Adrenal gland (tissue), 12 donors: Measurements from ENCODE around the gene TOGARAM2. TPM values are rescaled to one million over a fixed set of nuclear protein-coding genes. Genes with fewer than 3 reads are reported as not detected.

ENCODE experiments used
- DNase-seq, 7 donors: peaks; one replicate each; pipeline ENCODE4 v3.0.0-alpha.2; 2019 to 2020
- H3K27ac ChIP-seq, 5 donors: fragments of 200-600 bp; sonication (generic) in 4 of 5; 1 replicate in 3 of 5; 2 replicates in 2 of 5; pipeline versions ENCODE4 v1.5.1 to v1.8.0; 2016 to 2020; ENCODE audit warnings: mild to moderate bottlenecking in 1 of 5
- H3K27me3 ChIP-seq: fragments of 200-600 bp; 2 replicates; pipeline ENCODE4 v1.8.0; 2021
- H3K36me3 ChIP-seq, 2 donors: fragments of 200-600 bp; replicated peaks in 1 of 2; 1 replicate in 1 of 2; 2 replicates in 1 of 2; pipeline versions ENCODE4 v1.5.1 to v1.8.0; 2018 to 2022
- H3K4me1 ChIP-seq, 2 donors: fragments of 200-600 bp; replicated peaks in 1 of 2; 1 replicate in 1 of 2; 2 replicates in 1 of 2; pipeline versions ENCODE4 v1.5.1 to v1.8.0; 2018 to 2021
- H3K4me3 ChIP-seq, 4 donors: fragments of 200-600 bp; sonication (generic) in 3 of 4; one replicate each; pipeline ENCODE4 v1.5.1; 2016 to 2018
- H3K9me3 ChIP-seq, 3 donors: fragments of 200-600 bp; sonication (generic) in 1 of 3; replicated peaks in 1 of 3; 1 replicate in 2 of 3; 2 replicates in 1 of 3; pipeline versions ENCODE4 v1.5.1 to v1.8.0; 2016 to 2021
- CTCF ChIP-seq, 6 experiments: fragments of 450-650 bp in 4 of 6; fragments of 200-600 bp in 2 of 6; sonication (generic) in 1 of 6; IDR thresholded peaks; 1 replicate in 5 of 6; 2 replicates in 1 of 6; pipeline versions ENCODE4 v1.5.1 to v1.8.0; 2016 to 2021; ENCODE audit warnings: antibody characterized with exemption in 6 of 6, mild to moderate bottlenecking in 2 of 6, moderate library complexity in 1 of 6
- POLR2A ChIP-seq, 2 donors: fragments of 450-650 bp; IDR thresholded peaks; one replicate each; pipeline ENCODE4 v1.6.1; 2017; ENCODE audit warnings: antibody characterized with exemption in 2 of 2, mild to moderate bottlenecking in 2 of 2, moderate library complexity in 1 of 2
- WGBS, 4 donors: extraction: QIAGEN DNeasy Blood & Tissue Kit in 2 of 4; methylation state at CpG; one replicate each; pipeline versions ENCODE4 v1.1.5 to v1.1.7; 2013 to 2017; 5-methylcytosine and 5-hydroxymethylcytosine counted together
- intact Hi-C, 2 donors: fragments of 100-400 bp; cut with DNase I; formaldehyde crosslinking; loops; one replicate each; pipeline versions ENCODE4 v1.14.1 to v1.15.0; 2022 to 2023
- polyA plus RNA-seq, 3 donors: library from polyadenylated mRNA; stranded (reverse); fragments of 200-250 nt in 2 of 3; fragments of 350-450 nt in 1 of 3; fragmentation: Illumina TruSeq in 1 of 3; extraction: RNeasy Lipid Tissue Mini Kit (QIAGEN cat#74804) in 1 of 3; gene quantifications; one replicate each; pipeline ENCODE4 v1.2.3, GENCODE V29; 2013 to 2014
- total RNA-seq, 9 donors: library from RNA; depleted of rRNA in 4 of 9; stranded (reverse); fragments of >200 nt in 4 of 9; fragments of 120-200 nt in 1 of 9; fragmentation: NEBNext Ultra II Directional in 1 of 9; extraction: Animal tissue kit (Norgen Biotek cat#: 25700) in 1 of 9; gene quantifications; one replicate each; pipeline versions ENCODE4 v1.1.0 to v1.2.4, GENCODE V29; 2013 to 2023
- donor health status: healthy with polysubstance abuse.
- donor health status: Bipolar disorder and iron deficiency.
- donor health status: DM: yes; HTN: yes; CAD: no.
- donor health status: DM: no; HTN: no; CAD: no.
- donor health status: DM: no; HTN: no; CAD: no.
- donor health status: DM: yes; HTN: yes; CAD: no.

The TOGARAM2 gene
- total and polyA plus RNA-seq, 12 donors = under 0.01 to 26.4 (median 1.1) TPM

- H3K4me3 ChIP-seq = no peak overlapping the region
- no peaks in the 10 kb centered on the region for H3K4me1 ChIP-seq
- no peaks in the 10 kb centered on the region for H3K27me3 ChIP-seq
- TF ChIP-seq POLR2A (IDR thresholded peaks at IDR 0.05) (no peak), CTCF (IDR thresholded peaks at IDR 0.05) (no peak)
- intact Hi-C loops = no loop called here
- H3K27ac ChIP-seq = no peak overlapping the region
- no peaks in the 10 kb centered on the region for H3K9me3 ChIP-seq
- H3K36me3 ChIP-seq = no peaks in the 10 kb centered on the region
- no peak for DNase-seq
- WGBS, 4 donors = 71 to 100% (median 85%) methylated on average over 5 to 6 of the region's 6 CpGs
These were observed 41.6 kb downstream of the TOGARAM2 start for GRCh38 chr2:29022679-29023078.

- TF ChIP-seq POLR2A (IDR thresholded peaks at IDR 0.05) (no peak), CTCF (IDR thresholded peaks at IDR 0.05) (no peak)
- no peaks in the 10 kb centered on the region for H3K4me1 ChIP-seq
- H3K27me3 ChIP-seq = no peaks in the 10 kb centered on the region
- 88 to 93% (median 88%) methylated on average over 3 to 4 of the region's 4 CpGs for WGBS, 4 donors
- H3K27ac ChIP-seq = no peak overlapping the region
- H3K36me3 ChIP-seq = no peaks in the 10 kb centered on the region
- H3K4me3 ChIP-seq = no peak overlapping the region
- H3K9me3 ChIP-seq = no peaks in the 10 kb centered on the region
- DNase-seq = no peak
- intact Hi-C loops = no loop called here
These were observed 42.1 kb downstream of the TOGARAM2 start for GRCh38 chr2:29023188-29023587.

GRCh38 chr2:29024882-29025430, 43.9 kb downstream of the TOGARAM2 start:
- WGBS, 4 donors = 69 to 92% (median 86%) methylated on average over 4 of the region's 4 CpGs
- Histone ChIP-seq H3K9me3 (no peaks in the 10 kb centered on the region), H3K36me3 (no peaks in the 10 kb centered on the region), H3K4me1 (no peaks in the 10 kb centered on the region), H3K27ac (no peak overlapping the region), H3K27me3 (no peaks in the 10 kb centered on the region), H3K4me3 (no peak overlapping the region)
- TF ChIP-seq CTCF (IDR thresholded peaks at IDR 0.05) (no peak), POLR2A (IDR thresholded peaks at IDR 0.05) (no peak)
- DNase-seq = no peak
- intact Hi-C loops = no loop called here

- H3K9me3 ChIP-seq = no peaks in the 10 kb centered on the region
- H3K4me1 ChIP-seq = no peaks in the 10 kb centered on the region
- WGBS, 4 donors = 89 to 98% (median 95%) methylated on average over 3 of the region's 3 CpGs
- no peak overlapping the region for H3K27ac ChIP-seq
- intact Hi-C loops = no loop called here
- TF ChIP-seq POLR2A (IDR thresholded peaks at IDR 0.05) = no peak
- no peak for TF ChIP-seq CTCF (IDR thresholded peaks at IDR 0.05)
- no peak overlapping the region for H3K4me3 ChIP-seq
- no peaks in the 10 kb centered on the region for H3K36me3 ChIP-seq
- H3K27me3 ChIP-seq = no peaks in the 10 kb centered on the region
- DNase-seq = no peak
These were observed 44.6 kb downstream of the TOGARAM2 start for GRCh38 chr2:29025711-29026110.
